ENCODE data around the gene AACS.

AACS gene

GRCh38 chr12:125114365-125115141 is 49.3 kb downstream of the AACS start:
- 96 to 97% methylated on average over 40 of the region's 40 CpGs for WGBS, 2 experiments
- Histone ChIP-seq H3K27ac (ENCODE audit: insufficient read depth, low read depth, low read length, poor library complexity, severe bottlenecking) (no peak overlapping the region), H3K4me3 (ENCODE audit: insufficient read depth, low read depth, low read length) (no peak overlapping the region), H3K4me1 (ENCODE audit: control insufficient read depth, insufficient read depth, low read length) (no peaks in the 10 kb centered on the region), H3K27me3 (ENCODE audit: control insufficient read depth, insufficient read depth, low read length, poor library complexity, severe bottlenecking) (no peaks in the 10 kb centered on the region), H3K9me3 (ENCODE audit: control insufficient read depth, low read length) (no peaks in the 10 kb centered on the region), H3K36me3 (ENCODE audit: control insufficient read depth, insufficient read depth, low read length) (peaks cover 4% of the 10 kb centered on the region)

GRCh38 chr12:125120566-125120965 is 55.3 kb downstream of the AACS start:
- no peaks in the 10 kb centered on the region for H3K9me3 ChIP-seq (ENCODE audit: control insufficient read depth, low read length)
- whole genome bisulfite sequencing, 2 experiments, result 94 to 97% methylated on average over 12 of the region's 12 CpGs
- H3K4me3 ChIP-seq (ENCODE audit: insufficient read depth, low read depth, low read length), result no peak overlapping the region
- H3K27ac ChIP-seq (ENCODE audit: insufficient read depth, low read depth, low read length, poor library complexity, severe bottlenecking), result no peak overlapping the region
- no peaks in the 10 kb centered on the region for H3K4me1 ChIP-seq (ENCODE audit: control insufficient read depth, insufficient read depth, low read length)
- no peaks in the 10 kb centered on the region for H3K27me3 ChIP-seq (ENCODE audit: control insufficient read depth, insufficient read depth, low read length, poor library complexity, severe bottlenecking)
- H3K36me3 ChIP-seq (ENCODE audit: control insufficient read depth, insufficient read depth, low read length), result no peaks in the 10 kb centered on the region

GRCh38 chr12:125121106-125121505 is 55.9 kb downstream of the AACS start:
- Histone ChIP-seq H3K36me3 (ENCODE audit: control insufficient read depth, insufficient read depth, low read length) (no peaks in the 10 kb centered on the region), H3K27ac (ENCODE audit: insufficient read depth, low read depth, low read length, poor library complexity, severe bottlenecking) (no peak overlapping the region), H3K4me3 (ENCODE audit: insufficient read depth, low read depth, low read length) (no peak overlapping the region), H3K9me3 (ENCODE audit: control insufficient read depth, low read length) (no peaks in the 10 kb centered on the region), H3K27me3 (ENCODE audit: control insufficient read depth, insufficient read depth, low read length, poor library complexity, severe bottlenecking) (no peaks in the 10 kb centered on the region), H3K4me1 (ENCODE audit: control insufficient read depth, insufficient read depth, low read length) (no peaks in the 10 kb centered on the region)
- 95% methylated on average over 14 of the region's 14 CpGs for WGBS, 2 experiments

- Histone ChIP-seq H3K4me3 (ENCODE audit: insufficient read depth, low read depth, low read length) (no peak overlapping the region), H3K27me3 (ENCODE audit: control insufficient read depth, insufficient read depth, low read length, poor library complexity, severe bottlenecking) (no peaks in the 10 kb centered on the region), H3K4me1 (ENCODE audit: control insufficient read depth, insufficient read depth, low read length) (no peaks in the 10 kb centered on the region), H3K36me3 (ENCODE audit: control insufficient read depth, insufficient read depth, low read length) (no peaks in the 10 kb centered on the region), H3K27ac (ENCODE audit: insufficient read depth, low read depth, low read length, poor library complexity, severe bottlenecking) (no peak overlapping the region), H3K9me3 (ENCODE audit: control insufficient read depth, low read length) (no peaks in the 10 kb centered on the region)
- 88 to 91% methylated on average over 14 of the region's 14 CpGs for WGBS, 2 experiments
Observed at GRCh38 chr12:125122668-125123067, 57.4 kb downstream of the AACS start.

GRCh38 chr12:125124320-125124966 is 59.2 kb downstream of the AACS start:
- H3K9me3 ChIP-seq (ENCODE audit: control insufficient read depth, low read length), result no peaks in the 10 kb centered on the region
- H3K36me3 ChIP-seq (ENCODE audit: control insufficient read depth, insufficient read depth, low read length), result no peaks in the 10 kb centered on the region
- H3K27ac ChIP-seq (ENCODE audit: insufficient read depth, low read depth, low read length, poor library complexity, severe bottlenecking), result no peak overlapping the region

GRCh38 chr12:125125271-125125670 is 60.0 kb downstream of the AACS start:
- H3K4me1 ChIP-seq (ENCODE audit: control insufficient read depth, insufficient read depth, low read length), result no peaks in the 10 kb centered on the region
- H3K4me3 ChIP-seq (ENCODE audit: insufficient read depth, low read depth, low read length), result no peak overlapping the region
- H3K9me3 ChIP-seq (ENCODE audit: control insufficient read depth, low read length), result no peaks in the 10 kb centered on the region
- no peaks in the 10 kb centered on the region for H3K27me3 ChIP-seq (ENCODE audit: control insufficient read depth, insufficient read depth, low read length, poor library complexity, severe bottlenecking)
- H3K36me3 ChIP-seq (ENCODE audit: control insufficient read depth, insufficient read depth, low read length), result no peaks in the 10 kb centered on the region
- no peak overlapping the region for H3K27ac ChIP-seq (ENCODE audit: insufficient read depth, low read depth, low read length, poor library complexity, severe bottlenecking)
- 94 to 96% methylated on average over 4 of the region's 4 CpGs for WGBS, 2 experiments

More at GRCh38 chr12:125124320-125124966, 59.2 kb downstream of the AACS start:
- WGBS, 2 experiments, result 94 to 96% methylated on average over 11 of the region's 11 CpGs
- H3K4me3 ChIP-seq (ENCODE audit: insufficient read depth, low read depth, low read length), result no peak overlapping the region
- no peaks in the 10 kb centered on the region for H3K4me1 ChIP-seq (ENCODE audit: control insufficient read depth, insufficient read depth, low read length)
- no peaks in the 10 kb centered on the region for H3K27me3 ChIP-seq (ENCODE audit: control insufficient read depth, insufficient read depth, low read length, poor library complexity, severe bottlenecking)

GRCh38 chr12:125128439-125129178 is 63.4 kb downstream of the AACS start:
- no peak overlapping the region for H3K4me3 ChIP-seq (ENCODE audit: insufficient read depth, low read depth, low read length)
- no peaks in the 10 kb centered on the region for H3K4me1 ChIP-seq (ENCODE audit: control insufficient read depth, insufficient read depth, low read length)
- no peaks in the 10 kb centered on the region for H3K27me3 ChIP-seq (ENCODE audit: control insufficient read depth, insufficient read depth, low read length, poor library complexity, severe bottlenecking)
- WGBS, 2 experiments, result 93 to 94% methylated on average over 18 of the region's 18 CpGs
- no peaks in the 10 kb centered on the region for H3K9me3 ChIP-seq (ENCODE audit: control insufficient read depth, low read length)
- no peak overlapping the region for H3K27ac ChIP-seq (ENCODE audit: insufficient read depth, low read depth, low read length, poor library complexity, severe bottlenecking)
- no peaks in the 10 kb centered on the region for H3K36me3 ChIP-seq (ENCODE audit: control insufficient read depth, insufficient read depth, low read length)

- H3K4me1 ChIP-seq (ENCODE audit: control insufficient read depth, insufficient read depth, low read length), result no peaks in the 10 kb centered on the region
- H3K9me3 ChIP-seq (ENCODE audit: control insufficient read depth, low read length), result no peaks in the 10 kb centered on the region
- WGBS, 2 experiments, result 96 to 97% methylated on average over 10 of the region's 10 CpGs
- H3K27ac ChIP-seq (ENCODE audit: insufficient read depth, low read depth, low read length, poor library complexity, severe bottlenecking), result no peak overlapping the region
- no peak overlapping the region for H3K4me3 ChIP-seq (ENCODE audit: insufficient read depth, low read depth, low read length)
- H3K27me3 ChIP-seq (ENCODE audit: control insufficient read depth, insufficient read depth, low read length, poor library complexity, severe bottlenecking), result no peaks in the 10 kb centered on the region
- no peaks in the 10 kb centered on the region for H3K36me3 ChIP-seq (ENCODE audit: control insufficient read depth, insufficient read depth, low read length)
Observed at GRCh38 chr12:125129179-125129571, 63.9 kb downstream of the AACS start.

- no peak overlapping the region for H3K4me3 ChIP-seq (ENCODE audit: insufficient read depth, low read depth, low read length)
- H3K36me3 ChIP-seq (ENCODE audit: control insufficient read depth, insufficient read depth, low read length), result no peaks in the 10 kb centered on the region
- 95% methylated on average over 18 of the region's 18 CpGs for WGBS, 2 experiments
- H3K27me3 ChIP-seq (ENCODE audit: control insufficient read depth, insufficient read depth, low read length, poor library complexity, severe bottlenecking), result no peaks in the 10 kb centered on the region
- H3K9me3 ChIP-seq (ENCODE audit: control insufficient read depth, low read length), result no peaks in the 10 kb centered on the region
- no peaks in the 10 kb centered on the region for H3K4me1 ChIP-seq (ENCODE audit: control insufficient read depth, insufficient read depth, low read length)
- H3K27ac ChIP-seq (ENCODE audit: insufficient read depth, low read depth, low read length, poor library complexity, severe bottlenecking), result no peak overlapping the region
Observed at GRCh38 chr12:125129591-125130255, 64.5 kb downstream of the AACS start.

GRCh38 chr12:125131958-125132357 is 66.7 kb downstream of the AACS start:
- no peaks in the 10 kb centered on the region for H3K9me3 ChIP-seq (ENCODE audit: control insufficient read depth, low read length)
- H3K27me3 ChIP-seq (ENCODE audit: control insufficient read depth, insufficient read depth, low read length, poor library complexity, severe bottlenecking), result no peaks in the 10 kb centered on the region
- no peak overlapping the region for H3K4me3 ChIP-seq (ENCODE audit: insufficient read depth, low read depth, low read length)
- H3K36me3 ChIP-seq (ENCODE audit: control insufficient read depth, insufficient read depth, low read length), result no peaks in the 10 kb centered on the region
- no peaks in the 10 kb centered on the region for H3K4me1 ChIP-seq (ENCODE audit: control insufficient read depth, insufficient read depth, low read length)
- no peak overlapping the region for H3K27ac ChIP-seq (ENCODE audit: insufficient read depth, low read depth, low read length, poor library complexity, severe bottlenecking)
- WGBS, 2 experiments, result 96% methylated on average over 8 of the region's 8 CpGs

All from ectodermal cell (in vitro differentiated cells).